HCT116 (cell line): ENCODE results near the gene HABP2. TPM values are rescaled to one million over a fixed set of nuclear protein-coding genes. Genes with fewer than 3 reads are reported as not detected.

Source experiments
- ATAC-seq: fragments of 200-7000 bp; cut with Tn5 transposase; 2 replicates; pipeline ENCODE4 v1.9.1; 2020; ENCODE audit warnings: mild to moderate bottlenecking, moderate library complexity
- BruUV-seq: library from RNA; stranded (reverse); fragments of 400-500 nt; replicated peaks from 2 replicates; lab custom pipeline; 2021; lab: Mats Ljungman, UMichigan
- CTCF ChIA-PET: fragments of 300-600 bp; sonication (Branson Sonifier 250); formaldehyde crosslinking; loops from one replicate; lab custom pipeline; 2021; ENCODE audit warnings: antibody characterized with exemption; lab: Charles Lee
- POLR2A ChIA-PET: fragments of 300-600, 350-600 bp; sonication (Branson Sonifier 250); formaldehyde crosslinking; loops from one replicate; lab custom pipeline; 2021; ENCODE audit warnings: antibody characterized with exemption; lab: Charles Lee
- RAD21 ChIA-PET, 2 experiments: fragments of 300-600 bp; sonication (Branson Sonifier 250); formaldehyde crosslinking; loops; one replicate each; lab custom pipeline; 2023; ENCODE audit warnings: low total read pairs in 2 of 2; ENCODE audit not compliant: uncharacterized antibody in 2 of 2, unreplicated experiment in 2 of 2, low non-redundant PET in 1 of 2; lab: Charles Lee
- DNase-seq: peaks from one replicate; pipeline ENCODE4 v3.0.0-alpha.2; 2010; ENCODE audit warnings: low read depth, low spot score
- H2AFZ ChIP-seq: fragments of 200-600 bp; shearing (Covaris generic), sonication (generic); 2 replicates; pipeline ENCODE4 v1.6.1; 2017; ENCODE audit warnings: low read depth, mixed run types, mixed read lengths, antibody characterized with exemption, low read length; ENCODE audit not compliant: poor library complexity, severe bottlenecking
- H3K27ac ChIP-seq: 2 replicates; pipeline ENCODE4 v1.5.1; 2012; ENCODE audit warnings: low read depth, low read length
- H3K27me3 ChIP-seq: fragments of 200-600 bp; sonication (generic); 2 replicates; pipeline ENCODE4 v1.6.1; 2016; ENCODE audit warnings: mixed run types, low read length, mixed read lengths; ENCODE audit not compliant: insufficient read depth
- H3K36me3 ChIP-seq, 2 experiments: fragments of 200-500 bp in 1 of 2; fragments of 200-600 bp in 1 of 2; sonication (Bioruptor generic) in 1 of 2; sonication (generic) in 1 of 2; 2 replicates each; pipeline versions ENCODE4 v1.5.1 to v1.6.1; 2014 to 2016; ENCODE audit warnings: low read length in 2 of 2, inconsistent platforms in 1 of 2, mixed read lengths in 1 of 2, mixed run types in 1 of 2; ENCODE audit not compliant: insufficient read depth in 2 of 2, control insufficient read depth in 1 of 2
- H3K4me1 ChIP-seq, 2 experiments: fragments of 200-600 bp in 1 of 2; sonication (generic) in 1 of 2; 2 replicates each; pipeline versions ENCODE4 v1.5.1 to v1.6.1; 2012 to 2017; ENCODE audit warnings: low read length in 2 of 2, inconsistent platforms in 1 of 2, mild to moderate bottlenecking in 1 of 2, mixed read lengths in 1 of 2, mixed run types in 1 of 2, moderate library complexity in 1 of 2; ENCODE audit not compliant: insufficient read depth in 2 of 2, control insufficient read depth in 1 of 2
- H3K4me2 ChIP-seq: fragments of 200-600 bp; sonication (generic); 2 replicates; pipeline ENCODE4 v1.6.1; 2017; ENCODE audit warnings: mixed run types, low read length, mixed read lengths
- H3K4me3 ChIP-seq, 2 experiments: fragments of 200-600 bp in 1 of 2; sonication (generic) in 1 of 2; replicated peaks in 1 of 2; 2 replicates each; pipeline ENCODE4 v1.5.1; 2011 to 2016; ENCODE audit warnings: low read length in 2 of 2, control low read depth in 1 of 2, low read depth in 1 of 2, mild to moderate bottlenecking in 1 of 2, mixed read lengths in 1 of 2, mixed run types in 1 of 2
- H3K79me2 ChIP-seq: fragments of 200-600 bp; sonication (generic); 2 replicates; pipeline ENCODE4 v1.6.1; 2017; ENCODE audit warnings: mild to moderate bottlenecking, mixed run types, low read length, moderate library complexity, mixed read lengths; ENCODE audit not compliant: insufficient read depth
- H3K9ac ChIP-seq: fragments of 200-600 bp; sonication (generic); 2 replicates; pipeline ENCODE4 v1.6.1; 2016; ENCODE audit warnings: low read length, mixed read lengths
- H3K9me2 ChIP-seq: fragments of 200-600 bp; sonication (generic), shearing (Covaris generic); 2 replicates; pipeline ENCODE4 v1.6.1; 2017; ENCODE audit warnings: mixed run types, mild to moderate bottlenecking, moderate library complexity; ENCODE audit not compliant: insufficient read depth
- H3K9me3 ChIP-seq, 2 experiments: fragments of 200-500 bp in 1 of 2; fragments of 200-600 bp in 1 of 2; sonication (Bioruptor generic) in 1 of 2; sonication (generic) in 1 of 2; 2 replicates each; pipeline ENCODE4 v1.6.1; 2014 to 2017; ENCODE audit warnings: low read length in 2 of 2, mixed read lengths in 2 of 2, inconsistent platforms in 1 of 2, low read depth in 1 of 2, mild to moderate bottlenecking in 1 of 2, mixed run types in 1 of 2, moderate library complexity in 1 of 2; ENCODE audit not compliant: control insufficient read depth in 1 of 2, insufficient read depth in 1 of 2
- H4K20me1 ChIP-seq: fragments of 200-600 bp; sonication (generic), shearing (Covaris generic); 2 replicates; pipeline ENCODE4 v1.6.1; 2017; ENCODE audit warnings: mixed run types, mild to moderate bottlenecking, moderate library complexity; ENCODE audit not compliant: insufficient read depth
- FOSL1 ChIP-seq: IDR thresholded peaks from 2 replicates; pipeline ENCODE4 v1.6.1; 2012; ENCODE audit warnings: low read depth
- POLR2A ChIP-seq: IDR thresholded peaks from 2 replicates; pipeline ENCODE4 v1.7.0; 2011; ENCODE audit warnings: borderline replicate concordance; ENCODE audit not compliant: insufficient read depth, insufficient read length; ENCODE audit errors: extremely low read depth
- POLR2AphosphoS5 ChIP-seq: IDR thresholded peaks from 2 replicates; pipeline ENCODE4 v1.6.1; 2011; ENCODE audit warnings: mild to moderate bottlenecking, low read depth, low read length, moderate library complexity
- RAD21 ChIP-seq: IDR thresholded peaks from 2 replicates; pipeline ENCODE4 v1.6.1; 2012; ENCODE audit warnings: low read depth, mild to moderate bottlenecking
- YY1 ChIP-seq: IDR thresholded peaks from 2 replicates; pipeline ENCODE4 v1.6.1; 2011; ENCODE audit warnings: low read length, low read depth, moderate library complexity, mild to moderate bottlenecking; ENCODE audit not compliant: insufficient replicate concordance; ENCODE audit errors: extremely low read depth
- ZNF274 ChIP-seq: fragments of 200-500 bp; sonication (Bioruptor generic); IDR thresholded peaks from 2 replicates; pipeline ENCODE4 v1.6.1; 2014; ENCODE audit warnings: mild to moderate bottlenecking, low read depth, low read length, inconsistent platforms
- intact Hi-C: fragments of 100-400 bp; cut with micrococcal nuclease; formaldehyde crosslinking; loops from 2 replicates; pipeline ENCODE4 v1.10.0; 2022
- total RNA-seq: library from RNA; stranded (reverse); gene quantifications from one replicate; pipeline ENCODE4 v1.2.1, GENCODE V29; 2021; ENCODE audit not compliant: unreplicated experiment
- TF ChIP-seq, protein P1 (sequence below), 3 experiments: fragments of 200-600 bp in 1 of 3; sonication (generic) in 1 of 3; IDR thresholded peaks in 2 of 3; conservative IDR thresholded peaks in 1 of 3; 2 replicates each; pipeline ENCODE4 v1.5.1; 2012 to 2017; ENCODE audit warnings: low read depth in 2 of 3, low read length in 2 of 3, antibody characterized with exemption in 1 of 3, borderline replicate concordance in 1 of 3, control low read depth in 1 of 3, mild to moderate bottlenecking in 1 of 3, mixed read lengths in 1 of 3, mixed run types in 1 of 3, moderate library complexity in 1 of 3; ENCODE audit not compliant: insufficient read depth in 1 of 3
- TF ChIP-seq, protein P2 (sequence below): IDR thresholded peaks from 2 replicates; pipeline ENCODE4 v1.6.1; 2012; ENCODE audit warnings: low read depth

HABP2 gene
- total RNA-seq, 1 experiment from 2014 or later, result 0.20 TPM

DNA sequence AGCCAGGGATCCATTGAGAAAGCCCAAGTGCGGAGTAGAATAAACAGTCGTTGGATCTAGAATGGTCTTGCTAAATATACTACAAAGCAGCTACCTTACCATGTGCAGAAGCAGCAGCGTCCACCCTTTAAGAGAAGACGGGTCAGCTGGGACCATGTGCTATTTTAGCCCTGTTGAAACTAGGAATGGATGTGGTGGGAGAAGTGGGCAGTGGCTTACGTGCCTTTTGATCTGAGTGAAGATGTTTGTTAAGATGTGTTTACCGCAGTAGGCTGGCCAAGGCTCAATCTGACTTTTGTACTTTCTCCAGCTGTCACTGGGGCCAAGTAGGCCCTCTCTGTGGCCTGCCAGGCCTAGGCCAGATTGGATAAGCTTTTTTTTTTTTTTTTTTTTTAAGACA, 9.2 kb downstream of the HABP2 start (continued):
- no peak for TF ChIP-seq FOSL1

DNA sequence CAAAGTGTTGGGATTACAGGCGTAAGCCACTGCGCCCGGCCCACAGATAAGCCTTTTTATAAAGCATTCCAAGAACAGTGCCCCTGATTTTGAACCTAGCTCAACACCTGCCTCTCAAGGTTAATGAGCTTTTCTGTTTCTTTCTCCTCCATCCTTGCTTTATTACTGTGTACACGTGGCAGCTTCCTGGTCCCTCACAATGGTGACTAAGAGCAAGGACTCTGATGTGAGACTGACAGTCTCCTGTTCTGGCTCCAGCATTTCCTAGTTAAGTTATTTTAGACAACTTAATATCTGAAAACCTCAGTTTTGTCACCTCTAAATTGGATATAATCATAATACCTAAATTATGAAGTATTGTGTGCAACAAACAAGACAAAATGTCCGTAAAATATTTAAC, 9.9 kb downstream of the HABP2 start:
- intact Hi-C loops, result loop anchor here (1.0 to 5.0 kb wide), 4 partner anchors 41 to 1085 kb away; no protein-coding TSS in a partner anchor
- peak overlapping the region; percentile 80 for H3K4me2 ChIP-seq
- no peak for ATAC-seq

More for the DNA sequence above, 9.9 kb downstream of the HABP2 start:
- Histone ChIP-seq H3K9me3 (no peaks in the 10 kb centered on the region), H2AFZ (peak overlapping the region; percentile 76), H4K20me1 (no peaks in the 10 kb centered on the region), H3K4me1 (peaks cover 5 to 6% of the 10 kb centered on the region in 2 experiments; a peak in 3 of 4 replicates), H3K9me2 (no peaks in the 10 kb centered on the region), H3K9ac (no peak overlapping the region), H3K27ac (no peak overlapping the region), H3K4me3 (no peak overlapping the region), H3K27me3 (0 out of 2 replicates have a peak, but pooled peaks cover 4% of the 10 kb centered on the region), H3K36me3 (no peaks in the 10 kb centered on the region), H3K79me2 (no peaks in the 10 kb centered on the region)
- ChIA-PET POLR2A (no interaction called here), RAD21 (interaction anchor here in 1 of 2 experiments (2.0 kb wide), 1 partner anchor 177 kb away, joined by 10 read pairs; no protein-coding TSS in a partner anchor), CTCF (interaction anchor here (0.6 to 2.0 kb wide), 18 partner anchors 8 to 1128 kb away, joined by 3 to 15 read pairs (median 4); no protein-coding TSS in a partner anchor)
- no peak for TF ChIP-seq RAD21
- no peak for TF ChIP-seq POLR2A
- TF ChIP-seq FOSL1, result no peak
- no peak for TF ChIP-seq ZNF274
- TF ChIP-seq YY1, result no peak
- TF ChIP-seq POLR2AphosphoS5, result no peak
- TF ChIP-seq, protein P1, sequence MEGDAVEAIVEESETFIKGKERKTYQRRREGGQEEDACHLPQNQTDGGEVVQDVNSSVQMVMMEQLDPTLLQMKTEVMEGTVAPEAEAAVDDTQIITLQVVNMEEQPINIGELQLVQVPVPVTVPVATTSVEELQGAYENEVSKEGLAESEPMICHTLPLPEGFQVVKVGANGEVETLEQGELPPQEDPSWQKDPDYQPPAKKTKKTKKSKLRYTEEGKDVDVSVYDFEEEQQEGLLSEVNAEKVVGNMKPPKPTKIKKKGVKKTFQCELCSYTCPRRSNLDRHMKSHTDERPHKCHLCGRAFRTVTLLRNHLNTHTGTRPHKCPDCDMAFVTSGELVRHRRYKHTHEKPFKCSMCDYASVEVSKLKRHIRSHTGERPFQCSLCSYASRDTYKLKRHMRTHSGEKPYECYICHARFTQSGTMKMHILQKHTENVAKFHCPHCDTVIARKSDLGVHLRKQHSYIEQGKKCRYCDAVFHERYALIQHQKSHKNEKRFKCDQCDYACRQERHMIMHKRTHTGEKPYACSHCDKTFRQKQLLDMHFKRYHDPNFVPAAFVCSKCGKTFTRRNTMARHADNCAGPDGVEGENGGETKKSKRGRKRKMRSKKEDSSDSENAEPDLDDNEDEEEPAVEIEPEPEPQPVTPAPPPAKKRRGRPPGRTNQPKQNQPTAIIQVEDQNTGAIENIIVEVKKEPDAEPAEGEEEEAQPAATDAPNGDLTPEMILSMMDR (IDR thresholded peaks at IDR 0.05 in 2 of 3, conservative IDR thresholded peaks at IDR 0.05 in 1 of 3; ENCODE audit: borderline replicate concordance in 1 of 3, insufficient read depth in 1 of 3, low read depth in 2 of 3, low read length in 2 of 3), result no peak
- TF ChIP-seq, protein P2, sequence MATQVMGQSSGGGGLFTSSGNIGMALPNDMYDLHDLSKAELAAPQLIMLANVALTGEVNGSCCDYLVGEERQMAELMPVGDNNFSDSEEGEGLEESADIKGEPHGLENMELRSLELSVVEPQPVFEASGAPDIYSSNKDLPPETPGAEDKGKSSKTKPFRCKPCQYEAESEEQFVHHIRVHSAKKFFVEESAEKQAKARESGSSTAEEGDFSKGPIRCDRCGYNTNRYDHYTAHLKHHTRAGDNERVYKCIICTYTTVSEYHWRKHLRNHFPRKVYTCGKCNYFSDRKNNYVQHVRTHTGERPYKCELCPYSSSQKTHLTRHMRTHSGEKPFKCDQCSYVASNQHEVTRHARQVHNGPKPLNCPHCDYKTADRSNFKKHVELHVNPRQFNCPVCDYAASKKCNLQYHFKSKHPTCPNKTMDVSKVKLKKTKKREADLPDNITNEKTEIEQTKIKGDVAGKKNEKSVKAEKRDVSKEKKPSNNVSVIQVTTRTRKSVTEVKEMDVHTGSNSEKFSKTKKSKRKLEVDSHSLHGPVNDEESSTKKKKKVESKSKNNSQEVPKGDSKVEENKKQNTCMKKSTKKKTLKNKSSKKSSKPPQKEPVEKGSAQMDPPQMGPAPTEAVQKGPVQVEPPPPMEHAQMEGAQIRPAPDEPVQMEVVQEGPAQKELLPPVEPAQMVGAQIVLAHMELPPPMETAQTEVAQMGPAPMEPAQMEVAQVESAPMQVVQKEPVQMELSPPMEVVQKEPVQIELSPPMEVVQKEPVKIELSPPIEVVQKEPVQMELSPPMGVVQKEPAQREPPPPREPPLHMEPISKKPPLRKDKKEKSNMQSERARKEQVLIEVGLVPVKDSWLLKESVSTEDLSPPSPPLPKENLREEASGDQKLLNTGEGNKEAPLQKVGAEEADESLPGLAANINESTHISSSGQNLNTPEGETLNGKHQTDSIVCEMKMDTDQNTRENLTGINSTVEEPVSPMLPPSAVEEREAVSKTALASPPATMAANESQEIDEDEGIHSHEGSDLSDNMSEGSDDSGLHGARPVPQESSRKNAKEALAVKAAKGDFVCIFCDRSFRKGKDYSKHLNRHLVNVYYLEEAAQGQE, result no peak
- no TSS peak for BruUV-seq
- no peak for DNase-seq
